Brain microvascular endothelial cell (primary cell): ENCODE data around the gene KIRREL2.

Experiments used
- DNase-seq: peaks from one replicate; pipeline ENCODE4 v3.0.0-alpha.2; 2020
- H3K27ac ChIP-seq: fragments of 250-450 bp; sonication (Bioruptor Pico); 2 replicates; pipeline ENCODE4 v1.5.1; 2020; ENCODE audit warnings: mild to moderate bottlenecking, moderate library complexity
- H3K27me3 ChIP-seq: fragments of 250-450 bp; sonication (Bioruptor Pico); replicated peaks from 2 replicates; pipeline ENCODE4 v1.5.1; 2020; ENCODE audit warnings: mild to moderate bottlenecking
- H3K36me3 ChIP-seq: fragments of 250-450 bp; sonication (Bioruptor Pico); replicated peaks from 2 replicates; pipeline ENCODE4 v1.5.1; 2020; ENCODE audit warnings: mild to moderate bottlenecking
- H3K4me3 ChIP-seq: 2 replicates; pipeline ENCODE4 v1.5.1; 2011; ENCODE audit warnings: low read depth, mild to moderate bottlenecking, control low read depth, low read length, moderate library complexity
- in situ Hi-C: cut with HindIII; loops from 2 replicates; pipeline ENCODE4 v1.10.0; 2017; ENCODE audit warnings: low sequenced_read_pairs, low pct_ligation_motif_present
- TF ChIP-seq, protein P1 (sequence below): IDR thresholded peaks from 2 replicates; pipeline ENCODE4 v1.5.1; 2011; ENCODE audit warnings: low read depth, mild to moderate bottlenecking, moderate library complexity, low read length, control low read depth, inconsistent platforms; ENCODE audit errors: missing control alignments

The KIRREL2 gene

DNA sequence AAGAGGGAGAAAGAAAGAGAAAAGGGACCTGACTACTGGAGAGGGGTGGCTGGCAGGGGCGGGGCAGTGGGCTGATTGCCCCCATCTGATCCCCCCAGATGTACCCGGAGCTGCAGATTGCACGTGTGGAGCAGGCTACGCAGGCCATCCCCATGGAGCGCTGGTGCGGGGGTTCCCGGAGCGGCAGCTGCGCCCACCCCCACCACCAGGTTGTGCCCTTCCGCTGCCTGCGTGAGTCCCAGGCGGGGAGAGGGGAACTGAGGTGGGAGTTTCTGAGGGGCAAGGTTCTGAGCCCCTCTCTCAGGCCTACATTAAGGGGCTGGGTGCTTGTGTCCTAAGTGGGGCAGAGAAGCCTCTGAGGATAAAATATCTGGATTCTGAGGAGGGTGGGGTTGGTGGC lies 14.1 kb downstream of the KIRREL2 start:
- no peaks in the 10 kb centered on the region for H3K36me3 ChIP-seq
- in situ Hi-C loops = no loop called here
- peaks cover 5% of the 10 kb centered on the region for H3K27me3 ChIP-seq
- no peak overlapping the region for H3K4me3 ChIP-seq
- DNase-seq = no peak
- TF ChIP-seq, protein P1, sequence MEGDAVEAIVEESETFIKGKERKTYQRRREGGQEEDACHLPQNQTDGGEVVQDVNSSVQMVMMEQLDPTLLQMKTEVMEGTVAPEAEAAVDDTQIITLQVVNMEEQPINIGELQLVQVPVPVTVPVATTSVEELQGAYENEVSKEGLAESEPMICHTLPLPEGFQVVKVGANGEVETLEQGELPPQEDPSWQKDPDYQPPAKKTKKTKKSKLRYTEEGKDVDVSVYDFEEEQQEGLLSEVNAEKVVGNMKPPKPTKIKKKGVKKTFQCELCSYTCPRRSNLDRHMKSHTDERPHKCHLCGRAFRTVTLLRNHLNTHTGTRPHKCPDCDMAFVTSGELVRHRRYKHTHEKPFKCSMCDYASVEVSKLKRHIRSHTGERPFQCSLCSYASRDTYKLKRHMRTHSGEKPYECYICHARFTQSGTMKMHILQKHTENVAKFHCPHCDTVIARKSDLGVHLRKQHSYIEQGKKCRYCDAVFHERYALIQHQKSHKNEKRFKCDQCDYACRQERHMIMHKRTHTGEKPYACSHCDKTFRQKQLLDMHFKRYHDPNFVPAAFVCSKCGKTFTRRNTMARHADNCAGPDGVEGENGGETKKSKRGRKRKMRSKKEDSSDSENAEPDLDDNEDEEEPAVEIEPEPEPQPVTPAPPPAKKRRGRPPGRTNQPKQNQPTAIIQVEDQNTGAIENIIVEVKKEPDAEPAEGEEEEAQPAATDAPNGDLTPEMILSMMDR = no peak
- no peak overlapping the region for H3K27ac ChIP-seq

DNA sequence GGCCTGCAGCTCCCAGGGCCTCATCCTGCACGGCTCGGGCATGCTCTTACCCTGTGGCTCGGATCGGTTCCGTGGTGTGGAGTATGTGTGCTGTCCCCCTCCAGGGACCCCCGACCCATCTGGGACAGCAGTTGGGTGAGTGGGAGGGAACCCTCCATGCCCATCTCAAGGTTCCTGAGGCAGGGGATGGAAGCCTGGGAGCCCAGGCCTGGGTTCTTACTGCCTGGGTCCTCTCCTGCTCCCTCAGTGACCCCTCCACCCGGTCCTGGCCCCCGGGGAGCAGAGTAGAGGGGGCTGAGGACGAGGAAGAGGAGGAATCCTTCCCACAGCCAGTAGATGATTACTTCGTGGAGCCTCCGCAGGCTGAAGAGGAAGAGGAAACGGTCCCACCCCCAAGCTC lies 14.9 kb downstream of the KIRREL2 start:
- Histone ChIP-seq H3K36me3 (no peaks in the 10 kb centered on the region), H3K27ac (no peak overlapping the region), H3K4me3 (no peak overlapping the region), H3K27me3 (peaks cover 5% of the 10 kb centered on the region)
- TF ChIP-seq, protein P1 = no peak
- in situ Hi-C loops = no loop called here
- no peak for DNase-seq

DNA sequence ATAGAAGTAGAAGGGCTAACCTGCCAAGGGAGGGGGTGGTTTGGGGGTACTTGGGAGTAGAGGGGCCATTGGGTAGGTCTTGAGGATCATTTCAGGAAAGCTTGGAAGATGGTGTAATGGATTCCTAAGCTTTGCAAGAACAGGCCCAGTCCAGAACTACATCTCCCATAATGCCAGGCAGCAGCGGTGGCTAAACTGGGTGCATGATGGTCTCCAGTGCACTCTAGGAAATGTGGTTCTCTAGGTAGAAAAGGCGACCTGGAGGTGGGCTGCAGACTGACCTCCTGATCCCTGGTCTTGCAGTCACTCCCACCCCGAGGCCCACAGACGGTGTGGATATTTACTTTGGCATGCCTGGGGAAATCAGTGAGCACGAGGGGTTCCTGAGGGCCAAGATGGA lies 15.5 kb downstream of the KIRREL2 start:
- Histone ChIP-seq H3K36me3 (no peaks in the 10 kb centered on the region), H3K27me3 (peaks cover 5% of the 10 kb centered on the region), H3K4me3 (no peak overlapping the region), H3K27ac (no peak overlapping the region)
- in situ Hi-C loops = no loop called here
- TF ChIP-seq, protein P1 = no peak
- DNase-seq = no peak

DNA sequence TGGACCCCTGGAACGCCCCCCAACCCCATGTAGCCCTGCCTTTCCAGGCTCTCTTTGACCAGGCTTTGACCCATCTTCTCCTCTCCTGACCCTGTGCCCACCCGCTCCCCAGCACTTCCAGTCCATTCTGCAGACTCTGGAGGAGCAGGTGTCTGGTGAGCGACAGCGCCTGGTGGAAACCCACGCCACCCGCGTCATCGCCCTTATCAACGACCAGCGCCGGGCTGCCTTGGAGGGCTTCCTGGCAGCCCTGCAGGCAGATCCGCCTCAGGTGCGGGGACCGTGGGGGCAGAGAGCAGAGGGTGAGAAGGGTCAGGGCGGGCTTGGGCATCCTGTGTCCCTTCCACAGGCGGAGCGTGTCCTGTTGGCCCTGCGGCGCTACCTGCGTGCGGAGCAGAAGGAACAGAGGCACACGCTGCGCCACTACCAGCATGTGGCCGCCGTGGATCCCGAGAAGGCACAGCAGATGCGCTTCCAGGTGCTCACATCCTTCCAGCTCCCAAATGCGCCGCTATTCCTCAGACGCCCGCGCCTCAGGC lies 17.8 kb downstream of the KIRREL2 start:
- TF ChIP-seq, protein P1 = no peak

DNA sequence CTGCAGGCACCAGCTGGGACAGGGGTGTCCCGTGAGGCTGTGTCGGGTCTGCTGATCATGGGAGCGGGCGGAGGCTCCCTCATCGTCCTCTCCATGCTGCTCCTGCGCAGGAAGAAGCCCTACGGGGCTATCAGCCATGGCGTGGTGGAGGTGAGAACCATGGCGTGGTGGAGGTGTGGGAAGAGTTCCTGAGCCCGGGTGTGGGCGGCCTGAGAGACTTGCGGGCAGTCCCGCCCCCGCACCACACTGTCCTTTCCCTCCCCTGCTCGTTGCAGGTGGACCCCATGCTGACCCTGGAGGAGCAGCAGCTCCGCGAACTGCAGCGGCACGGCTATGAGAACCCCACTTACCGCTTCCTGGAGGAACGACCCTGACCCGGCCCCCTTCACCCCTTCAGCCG lies 22.4 kb downstream of the KIRREL2 start:
- no peak for DNase-seq
- Histone ChIP-seq H3K36me3 (no peaks in the 10 kb centered on the region), H3K27ac (no peak overlapping the region), H3K4me3 (no peak overlapping the region), H3K27me3 (no peaks in the 10 kb centered on the region)
- TF ChIP-seq, protein P1 = no peak
- in situ Hi-C loops = no loop called here

More for the DNA sequence above, 17.8 kb downstream of the KIRREL2 start:
- Histone ChIP-seq H3K36me3 (no peaks in the 10 kb centered on the region), H3K27ac (no peak overlapping the region), H3K4me3 (no peak overlapping the region), H3K27me3 (no peaks in the 10 kb centered on the region)
- in situ Hi-C loops = no loop called here
- DNase-seq = no peak

DNA sequence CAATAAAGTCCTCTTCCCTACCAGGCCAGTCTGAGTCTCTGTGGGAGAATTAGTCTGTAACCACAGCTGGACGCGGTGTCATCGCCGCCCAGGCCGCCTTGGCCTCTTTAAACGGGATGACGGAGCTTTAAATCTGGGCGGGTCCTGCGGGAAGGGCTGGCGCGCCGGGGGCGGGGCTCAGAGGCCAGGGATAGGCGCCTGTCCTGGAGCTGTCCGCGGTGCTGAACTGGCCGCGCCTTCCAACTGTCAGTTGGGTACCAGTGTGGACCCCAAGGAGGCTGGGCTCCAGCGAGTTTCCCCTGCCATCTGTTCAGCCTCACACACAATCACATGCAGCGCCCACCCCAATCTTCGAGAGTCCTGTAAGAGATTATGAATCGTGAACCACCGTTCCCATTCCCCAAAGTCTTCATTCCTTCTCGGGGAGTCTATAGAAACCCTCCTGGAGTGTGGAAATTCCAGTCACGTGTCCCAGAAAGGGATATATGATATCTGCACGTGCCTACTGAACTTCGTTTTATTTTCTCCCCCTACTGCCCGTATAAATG lies 23.1 kb downstream of the KIRREL2 start:
- Histone ChIP-seq H3K36me3 (no peaks in the 10 kb centered on the region), H3K4me3 (no peak overlapping the region), H3K27ac (no peak overlapping the region), H3K27me3 (no peaks in the 10 kb centered on the region)
- TF ChIP-seq, protein P1 = no peak
- DNase-seq = peak; percentile 88
- in situ Hi-C loops = no loop called here
